Retinal pigment epithelial cell (primary cell): ENCODE measurements around the gene KRTAP10-4.
"Not testable (repeated sequence)": the region's sequence is repeated elsewhere in the genome, so short reads cannot be mapped to it uniquely, and the experiment has no call there.

Source experiments
- DNase-seq: peaks from one replicate; pipeline ENCODE4 v3.0.0-alpha.2; 2010; ENCODE audit warnings: low read depth
- H3K4me3 ChIP-seq: 2 replicates; pipeline ENCODE4 v1.5.1; 2011; ENCODE audit warnings: mild to moderate bottlenecking, low read length, control low read depth, moderate library complexity
- TF ChIP-seq, protein P1 (sequence below): conservative IDR thresholded peaks from 2 replicates; pipeline ENCODE4 v1.5.1; 2011; ENCODE audit warnings: low read depth, low read length, control low read depth, inconsistent platforms

The KRTAP10-4 gene

DNA sequence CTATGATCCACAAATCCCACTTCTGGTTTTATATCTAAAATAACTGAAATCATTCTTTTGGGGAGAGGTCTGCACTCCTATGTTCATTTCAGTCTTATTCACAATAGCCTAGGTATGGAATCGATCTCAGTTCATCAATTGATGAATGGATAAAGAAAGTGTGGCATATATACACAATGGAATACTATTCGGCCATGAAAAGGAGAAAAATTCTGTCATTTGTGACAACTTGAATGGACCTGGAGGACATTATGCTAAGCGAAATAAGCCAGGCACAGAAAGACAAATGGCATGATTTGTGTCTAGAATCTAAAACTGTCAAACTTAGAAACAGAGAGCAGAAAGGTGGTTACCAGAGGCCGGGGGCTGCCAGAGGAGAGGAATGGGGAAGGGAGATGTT, 33.0 kb downstream of the KRTAP10-4 start:
- no peak overlapping the region for H3K4me3 ChIP-seq
- DNase-seq, result no peak
- TF ChIP-seq, protein P1, sequence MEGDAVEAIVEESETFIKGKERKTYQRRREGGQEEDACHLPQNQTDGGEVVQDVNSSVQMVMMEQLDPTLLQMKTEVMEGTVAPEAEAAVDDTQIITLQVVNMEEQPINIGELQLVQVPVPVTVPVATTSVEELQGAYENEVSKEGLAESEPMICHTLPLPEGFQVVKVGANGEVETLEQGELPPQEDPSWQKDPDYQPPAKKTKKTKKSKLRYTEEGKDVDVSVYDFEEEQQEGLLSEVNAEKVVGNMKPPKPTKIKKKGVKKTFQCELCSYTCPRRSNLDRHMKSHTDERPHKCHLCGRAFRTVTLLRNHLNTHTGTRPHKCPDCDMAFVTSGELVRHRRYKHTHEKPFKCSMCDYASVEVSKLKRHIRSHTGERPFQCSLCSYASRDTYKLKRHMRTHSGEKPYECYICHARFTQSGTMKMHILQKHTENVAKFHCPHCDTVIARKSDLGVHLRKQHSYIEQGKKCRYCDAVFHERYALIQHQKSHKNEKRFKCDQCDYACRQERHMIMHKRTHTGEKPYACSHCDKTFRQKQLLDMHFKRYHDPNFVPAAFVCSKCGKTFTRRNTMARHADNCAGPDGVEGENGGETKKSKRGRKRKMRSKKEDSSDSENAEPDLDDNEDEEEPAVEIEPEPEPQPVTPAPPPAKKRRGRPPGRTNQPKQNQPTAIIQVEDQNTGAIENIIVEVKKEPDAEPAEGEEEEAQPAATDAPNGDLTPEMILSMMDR, result no peak

DNA sequence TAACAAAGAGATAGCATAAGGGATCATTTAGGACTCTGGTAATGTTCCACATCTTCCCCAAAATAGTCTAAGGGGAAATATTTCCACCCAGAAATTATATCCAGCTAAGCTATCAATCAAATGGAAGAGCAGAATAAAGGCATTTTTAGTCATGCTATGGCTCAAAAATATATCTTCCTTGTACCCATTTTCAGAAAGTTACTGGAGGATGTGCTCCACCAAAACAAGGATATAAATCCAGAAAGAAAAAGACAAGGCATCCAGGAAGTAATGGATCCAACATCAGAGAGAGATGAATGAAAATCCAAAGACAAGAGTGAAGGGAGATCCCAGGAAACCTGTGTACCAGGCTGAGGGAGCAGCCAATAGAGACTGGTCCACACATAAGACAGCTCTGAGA, 35.7 kb downstream of the KRTAP10-4 start:
- no peak overlapping the region for H3K4me3 ChIP-seq
- DNase-seq, result no peak
- TF ChIP-seq, protein P1, result no peak

DNA sequence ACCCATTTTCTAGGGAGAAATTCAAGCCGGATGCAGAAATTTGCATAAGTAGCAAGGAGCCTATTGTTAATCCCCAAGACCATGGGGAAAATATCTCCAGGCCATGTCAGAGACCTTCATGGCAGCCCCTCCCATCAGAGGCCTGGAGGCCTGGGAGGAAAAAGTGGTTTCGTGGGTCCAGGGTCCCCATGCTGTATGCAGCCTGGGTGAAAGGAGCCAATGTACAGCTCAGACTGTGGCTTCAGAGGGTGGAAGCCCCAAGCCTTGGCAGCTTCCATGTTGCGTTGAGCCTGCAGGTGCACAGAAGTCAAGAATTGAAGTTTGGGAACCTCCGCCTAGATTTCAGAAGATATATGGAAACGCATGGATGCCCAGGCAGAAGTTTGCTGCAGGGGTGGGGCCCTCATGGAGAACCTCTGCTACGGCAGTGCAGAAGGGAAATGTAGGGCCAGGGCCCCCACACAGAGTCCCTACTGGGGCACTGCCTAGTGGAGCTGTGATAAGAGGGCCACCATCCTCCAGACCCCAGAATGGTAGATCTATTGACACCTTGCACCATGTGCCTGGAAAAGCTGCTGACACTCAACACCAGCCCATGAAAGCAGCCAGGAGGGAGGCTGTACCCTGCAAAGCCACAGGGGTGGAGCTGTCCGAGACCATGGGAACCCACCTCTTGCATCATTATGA, 36.8 kb downstream of the KRTAP10-4 start:
- not testable (repeated sequence) for DNase-seq, H3K4me3 ChIP-seq

DNA sequence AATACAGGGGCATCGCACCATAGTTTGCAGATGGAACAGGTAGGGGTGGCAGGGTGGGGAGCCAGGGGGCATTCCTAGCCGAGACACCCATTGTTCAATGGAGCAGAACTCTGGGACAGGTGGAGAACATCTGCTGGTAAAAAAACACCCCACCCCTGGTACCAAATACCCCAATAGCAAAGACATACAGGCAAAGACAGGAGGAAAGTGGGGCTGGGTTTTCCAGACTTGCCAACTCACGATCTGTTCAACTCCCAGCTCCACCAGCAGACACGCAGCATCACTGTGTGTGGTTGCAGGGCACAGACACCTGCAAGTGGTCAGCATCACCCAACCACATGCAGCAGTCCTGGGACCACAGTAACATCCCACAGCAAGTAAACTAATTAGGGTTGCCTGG, 38.0 kb downstream of the KRTAP10-4 start:
- TF ChIP-seq, protein P1, result no peak
- no peak overlapping the region for H3K4me3 ChIP-seq
- DNase-seq, result no peak

DNA sequence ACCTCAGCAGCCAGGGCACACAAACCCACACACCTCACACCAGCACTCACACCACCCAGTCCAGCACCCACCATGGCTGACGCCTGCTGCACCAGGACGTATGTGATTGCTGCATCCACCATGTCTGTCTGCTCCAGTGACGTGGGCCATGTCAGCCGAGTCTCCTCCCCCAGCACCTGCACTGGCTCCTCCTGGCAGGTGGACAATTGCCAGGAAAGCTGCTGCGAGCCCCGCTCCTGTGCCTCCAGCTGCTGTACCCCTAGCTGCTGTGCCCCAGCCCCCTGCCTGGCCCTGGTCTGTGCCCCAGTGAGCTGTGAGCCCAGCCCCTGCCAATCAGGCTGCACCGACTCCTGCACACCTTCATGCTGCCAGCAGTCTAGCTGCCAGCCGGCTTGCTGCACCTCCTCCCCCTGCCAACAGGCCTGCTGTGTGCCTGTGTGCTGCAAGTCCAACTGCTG, 38.5 kb downstream of the KRTAP10-4 start, which contains the start of gene KRTAP10-8:
TSS of gene KRTAP10-8 (plus strand) at position 51 of the 458 bp plus-strand sequence. CDS start at position 73, 22 bp downstream.
- no peak for DNase-seq
- TF ChIP-seq, protein P1, result no peak
- no peak within 1 kb of the TSS for H3K4me3 ChIP-seq

DNA sequence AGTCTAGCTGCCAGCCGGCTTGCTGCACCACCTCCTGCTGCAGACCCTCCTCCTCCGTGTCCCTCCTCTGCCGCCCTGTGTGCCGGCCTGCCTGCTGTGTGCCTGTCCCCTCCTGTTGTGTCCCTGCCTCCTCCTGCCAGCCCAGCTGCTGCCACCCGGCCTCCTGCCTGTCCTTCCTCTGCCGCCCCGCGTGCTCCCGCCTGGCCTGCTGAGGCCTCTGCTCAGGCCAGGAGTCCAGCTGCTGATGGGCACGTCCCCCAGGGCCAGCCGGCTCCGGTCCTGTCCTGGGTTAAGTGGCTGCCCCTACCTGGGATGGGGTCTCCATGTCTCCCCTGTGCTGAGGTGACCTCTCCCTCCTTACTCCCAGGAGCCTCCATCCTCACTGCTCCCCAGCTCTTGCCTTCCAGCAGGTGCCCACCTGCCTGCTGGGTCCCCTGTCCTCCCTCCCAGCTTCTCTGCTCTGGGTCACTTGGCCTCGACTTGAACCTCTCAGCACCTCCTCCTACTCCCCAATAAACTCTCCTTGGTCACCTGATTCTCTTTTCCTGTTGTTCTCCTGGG, 39.2 kb downstream of the KRTAP10-4 start:
- TF ChIP-seq, protein P1, result no peak
- H3K4me3 ChIP-seq, result no peak overlapping the region
- DNase-seq, result no peak

DNA sequence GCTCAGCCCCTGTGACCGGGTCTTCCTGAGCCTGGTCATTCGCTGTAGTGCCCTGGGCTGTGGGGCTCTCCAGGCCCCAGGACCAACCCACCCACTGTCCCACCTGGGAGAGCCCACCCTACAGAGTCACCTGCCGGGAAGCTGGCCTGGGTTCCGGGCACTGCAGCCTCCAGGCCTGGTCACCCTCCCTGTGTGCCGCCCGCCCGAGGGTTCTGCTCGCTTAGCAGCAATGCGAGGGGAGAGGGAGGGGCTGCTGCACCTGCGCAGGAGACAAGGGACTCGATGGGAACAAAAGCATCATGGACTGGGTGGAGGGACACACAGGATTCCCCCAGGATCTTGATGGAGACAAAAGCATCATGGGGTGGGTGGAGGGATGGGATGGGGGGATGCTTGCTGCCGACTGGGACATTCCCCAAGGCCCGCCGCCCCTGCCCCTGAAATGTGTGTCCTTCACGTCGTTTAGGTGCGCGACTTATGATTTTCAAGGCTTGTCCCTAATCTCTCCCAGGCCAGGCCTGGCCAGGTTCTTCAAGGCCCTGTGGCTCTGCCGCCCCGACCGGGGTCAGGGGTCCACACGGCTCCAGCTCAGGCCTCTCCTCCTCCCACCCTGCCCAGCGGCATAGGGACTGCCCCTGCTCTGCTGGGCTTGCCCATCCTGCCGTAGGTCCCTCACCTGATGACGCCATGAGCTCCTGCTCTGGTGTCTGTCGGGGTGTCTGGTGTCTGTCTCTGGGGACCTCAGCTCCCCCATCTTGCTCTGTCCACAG, 40.0 kb downstream of the KRTAP10-4 start:
- H3K4me3 ChIP-seq, result no peak overlapping the region
- TF ChIP-seq, protein P1, result no peak
- DNase-seq, result no peak
